ENCODE data around the gene NHS.

DNA sequence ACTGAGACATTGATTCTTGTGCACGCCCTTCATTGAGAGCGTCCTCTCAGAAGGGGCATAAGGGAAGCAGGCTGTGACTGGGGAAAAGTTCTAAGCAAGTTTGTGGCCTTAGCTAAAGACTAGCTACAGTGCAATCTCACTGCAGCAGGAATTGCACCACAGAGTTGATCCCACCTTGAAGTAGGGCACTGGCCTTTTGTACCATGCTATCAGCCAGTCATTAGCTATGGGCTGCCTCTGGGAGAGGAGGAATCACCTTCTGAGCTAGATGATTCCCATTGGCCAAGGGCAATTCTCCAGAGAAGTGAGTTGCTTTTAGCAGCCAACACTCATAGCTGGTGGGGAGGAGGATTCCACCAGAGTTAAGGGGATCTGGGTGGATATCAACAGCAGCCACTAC lies 219.7 kb downstream of the NHS start:
- TF ChIP-seq, protein P1, sequence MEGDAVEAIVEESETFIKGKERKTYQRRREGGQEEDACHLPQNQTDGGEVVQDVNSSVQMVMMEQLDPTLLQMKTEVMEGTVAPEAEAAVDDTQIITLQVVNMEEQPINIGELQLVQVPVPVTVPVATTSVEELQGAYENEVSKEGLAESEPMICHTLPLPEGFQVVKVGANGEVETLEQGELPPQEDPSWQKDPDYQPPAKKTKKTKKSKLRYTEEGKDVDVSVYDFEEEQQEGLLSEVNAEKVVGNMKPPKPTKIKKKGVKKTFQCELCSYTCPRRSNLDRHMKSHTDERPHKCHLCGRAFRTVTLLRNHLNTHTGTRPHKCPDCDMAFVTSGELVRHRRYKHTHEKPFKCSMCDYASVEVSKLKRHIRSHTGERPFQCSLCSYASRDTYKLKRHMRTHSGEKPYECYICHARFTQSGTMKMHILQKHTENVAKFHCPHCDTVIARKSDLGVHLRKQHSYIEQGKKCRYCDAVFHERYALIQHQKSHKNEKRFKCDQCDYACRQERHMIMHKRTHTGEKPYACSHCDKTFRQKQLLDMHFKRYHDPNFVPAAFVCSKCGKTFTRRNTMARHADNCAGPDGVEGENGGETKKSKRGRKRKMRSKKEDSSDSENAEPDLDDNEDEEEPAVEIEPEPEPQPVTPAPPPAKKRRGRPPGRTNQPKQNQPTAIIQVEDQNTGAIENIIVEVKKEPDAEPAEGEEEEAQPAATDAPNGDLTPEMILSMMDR (CRISPR knock-in tag; IDR thresholded peaks at IDR 0.05) = no peak
- no peak for TF ChIP-seq FOXJ3 (CRISPR knock-in tag; IDR thresholded peaks at IDR 0.05; ENCODE audit: borderline replicate concordance)
- no peak for TF ChIP-seq MAFK (conservative IDR thresholded peaks at IDR 0.05 in 1 of 2, IDR thresholded peaks at IDR 0.05 in 1 of 2; ENCODE audit: low read length in 2 of 2)
- TF ChIP-seq, protein P2, sequence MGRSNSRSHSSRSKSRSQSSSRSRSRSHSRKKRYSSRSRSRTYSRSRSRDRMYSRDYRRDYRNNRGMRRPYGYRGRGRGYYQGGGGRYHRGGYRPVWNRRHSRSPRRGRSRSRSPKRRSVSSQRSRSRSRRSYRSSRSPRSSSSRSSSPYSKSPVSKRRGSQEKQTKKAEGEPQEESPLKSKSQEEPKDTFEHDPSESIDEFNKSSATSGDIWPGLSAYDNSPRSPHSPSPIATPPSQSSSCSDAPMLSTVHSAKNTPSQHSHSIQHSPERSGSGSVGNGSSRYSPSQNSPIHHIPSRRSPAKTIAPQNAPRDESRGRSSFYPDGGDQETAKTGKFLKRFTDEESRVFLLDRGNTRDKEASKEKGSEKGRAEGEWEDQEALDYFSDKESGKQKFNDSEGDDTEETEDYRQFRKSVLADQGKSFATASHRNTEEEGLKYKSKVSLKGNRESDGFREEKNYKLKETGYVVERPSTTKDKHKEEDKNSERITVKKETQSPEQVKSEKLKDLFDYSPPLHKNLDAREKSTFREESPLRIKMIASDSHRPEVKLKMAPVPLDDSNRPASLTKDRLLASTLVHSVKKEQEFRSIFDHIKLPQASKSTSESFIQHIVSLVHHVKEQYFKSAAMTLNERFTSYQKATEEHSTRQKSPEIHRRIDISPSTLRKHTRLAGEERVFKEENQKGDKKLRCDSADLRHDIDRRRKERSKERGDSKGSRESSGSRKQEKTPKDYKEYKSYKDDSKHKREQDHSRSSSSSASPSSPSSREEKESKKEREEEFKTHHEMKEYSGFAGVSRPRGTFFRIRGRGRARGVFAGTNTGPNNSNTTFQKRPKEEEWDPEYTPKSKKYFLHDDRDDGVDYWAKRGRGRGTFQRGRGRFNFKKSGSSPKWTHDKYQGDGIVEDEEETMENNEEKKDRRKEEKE (IDR thresholded peaks at IDR 0.05) = no peak
- no peak for TF ChIP-seq GLI4 (CRISPR knock-in tag; IDR thresholded peaks at IDR 0.05; ENCODE audit: borderline replicate concordance)
- TF ChIP-seq MEF2D (CRISPR knock-in tag; IDR thresholded peaks at IDR 0.05) = no peak
- no peak for TF ChIP-seq GABPB1 (CRISPR knock-in tag; IDR thresholded peaks at IDR 0.05)
- no peak for TF ChIP-seq EZH2 (conservative IDR thresholded peaks at IDR 0.05; ENCODE audit: low read depth, low read length)
- TF ChIP-seq KDM4B (CRISPR knock-in tag; IDR thresholded peaks at IDR 0.05) = no peak
- TF ChIP-seq REL (CRISPR knock-in tag; conservative IDR thresholded peaks at IDR 0.05) = no peak
- no peak for TF ChIP-seq MAFG (CRISPR knock-in tag; IDR thresholded peaks at IDR 0.05)
- no peak for TF ChIP-seq KLF16 (CRISPR knock-in tag; IDR thresholded peaks at IDR 0.05)
